HG03045 (cell line): Measurements from ENCODE around the gene ABCD2.
"Not testable (repeated sequence)": the region's sequence is repeated elsewhere in the genome, so short reads cannot be mapped to it uniquely, and the experiment has no call there.

ENCODE experiments used
- ATAC-seq: cut with Tn5 transposase; IDR thresholded peaks from one replicate; pipeline ENCODE4 v1.9.1; 2021; ENCODE audit warnings: mild to moderate bottlenecking, moderate library complexity; ENCODE audit not compliant: unreplicated experiment

The ABCD2 gene

GRCh38 chr12:39613525-39613924 lies 6.1 kb downstream of the ABCD2 start:
- no peak for ATAC-seq

GRCh38 chr12:39612250-39612649 lies 7.4 kb downstream of the ABCD2 start:
- no peak for ATAC-seq

GRCh38 chr12:39611818-39612217 lies 7.8 kb downstream of the ABCD2 start:
- ATAC-seq, result no peak

- no peak for ATAC-seq
These were observed 9.1 kb downstream of the ABCD2 start for GRCh38 chr12:39610436-39611025.

- ATAC-seq, result no peak
These were observed 12.7 kb downstream of the ABCD2 start for GRCh38 chr12:39606712-39607423.

- no peak for ATAC-seq
These were observed 13.6 kb downstream of the ABCD2 start for GRCh38 chr12:39605996-39606395.

- no peak for ATAC-seq
These were observed 14.1 kb downstream of the ABCD2 start for GRCh38 chr12:39605501-39605900.

GRCh38 chr12:39603065-39603464 lies 16.5 kb downstream of the ABCD2 start:
- ATAC-seq, result no peak

- ATAC-seq, result not testable (repeated sequence)
These were observed 17.7 kb downstream of the ABCD2 start for GRCh38 chr12:39601951-39602350.

GRCh38 chr12:39595928-39596327 lies 23.7 kb downstream of the ABCD2 start:
- ATAC-seq, result no peak

- no peak for ATAC-seq
These were observed 27.3 kb downstream of the ABCD2 start for GRCh38 chr12:39592295-39592694.

- no peak for ATAC-seq
These were observed 31.3 kb downstream of the ABCD2 start for GRCh38 chr12:39588348-39588747.

- peak; percentile 62 for ATAC-seq
These were observed 32.4 kb downstream of the ABCD2 start for GRCh38 chr12:39587225-39587624.

- no peak for ATAC-seq
These were observed 32.8 kb downstream of the ABCD2 start for GRCh38 chr12:39586816-39587215.

GRCh38 chr12:39581592-39581991 lies 38.0 kb downstream of the ABCD2 start:
- ATAC-seq, result no peak

GRCh38 chr12:39575498-39575875 lies 44.1 kb downstream of the ABCD2 start:
- no peak for ATAC-seq

GRCh38 chr12:39574785-39575497 lies 44.7 kb downstream of the ABCD2 start:
- ATAC-seq, result no peak

- no peak for ATAC-seq
These were observed 45.2 kb downstream of the ABCD2 start for GRCh38 chr12:39574378-39574777.

- ATAC-seq, result no peak
These were observed 45.6 kb downstream of the ABCD2 start for GRCh38 chr12:39573971-39574370.

- no peak for ATAC-seq
These were observed 47.1 kb downstream of the ABCD2 start for GRCh38 chr12:39572551-39572950.

- ATAC-seq, result no peak
These were observed 48.3 kb downstream of the ABCD2 start for GRCh38 chr12:39571351-39571750.

- ATAC-seq, result no peak
These were observed 66.1 kb downstream of the ABCD2 start for GRCh38 chr12:39553476-39553875.
